Loucy (cell line): ENCODE results near the gene TMEM217.

ENCODE experiments used
- H2AFZ ChIP-seq: fragments of 200-600 bp; sonication (generic); 2 replicates; pipeline ENCODE4 v1.6.0; 2016; ENCODE audit warnings: antibody characterized with exemption, mild to moderate bottlenecking, low read length, moderate library complexity
- H3F3A ChIP-seq: fragments of 200-600 bp; 2 replicates; pipeline ENCODE4 v1.6.0; 2016; ENCODE audit warnings: antibody characterized with exemption, low read depth, mild to moderate bottlenecking
- H3K27me3 ChIP-seq: fragments of 200-600 bp; sonication (generic); 2 replicates; pipeline ENCODE4 v1.6.1; 2014; ENCODE audit warnings: low read length, mild to moderate bottlenecking; ENCODE audit not compliant: insufficient read depth, poor library complexity, severe bottlenecking
- H3K36me3 ChIP-seq: fragments of 200-600 bp; sonication (generic); 2 replicates; pipeline ENCODE4 v1.6.1; 2016; ENCODE audit warnings: low read length; ENCODE audit not compliant: insufficient read depth
- H3K4me1 ChIP-seq: fragments of 200-600 bp; sonication (generic); 2 replicates; pipeline ENCODE4 v1.5.1; 2014; ENCODE audit warnings: low read length, mild to moderate bottlenecking; ENCODE audit not compliant: insufficient read depth, poor library complexity, severe bottlenecking
- H3K4me2 ChIP-seq: fragments of 200-600 bp; sonication (generic); 2 replicates; pipeline ENCODE4 v1.6.0; 2014; ENCODE audit warnings: antibody characterized with exemption, low read length, low read depth, mild to moderate bottlenecking; ENCODE audit not compliant: poor library complexity, severe bottlenecking
- H3K4me3 ChIP-seq: fragments of 200-600 bp; sonication (generic); 2 replicates; pipeline ENCODE4 v1.5.1; 2014; ENCODE audit warnings: low read length, mild to moderate bottlenecking, mixed read lengths; ENCODE audit not compliant: poor library complexity, severe bottlenecking
- H3K79me2 ChIP-seq: fragments of 200-600 bp; sonication (generic); 2 replicates; pipeline ENCODE4 v1.6.1; 2014; ENCODE audit warnings: low read length; ENCODE audit not compliant: insufficient read depth
- H3K9ac ChIP-seq: fragments of 200-600 bp; sonication (generic); 2 replicates; pipeline ENCODE4 v1.6.0; 2014; ENCODE audit warnings: mild to moderate bottlenecking, low read depth, low read length, moderate library complexity; ENCODE audit not compliant: poor library complexity, severe bottlenecking
- H3K9me2 ChIP-seq: fragments of 200-600 bp; sonication (generic); replicated peaks from 2 replicates; pipeline ENCODE4 v1.6.1; 2016; ENCODE audit warnings: low read depth, low read length, mixed read lengths
- H3K9me3 ChIP-seq: fragments of 200-600 bp; sonication (generic); 2 replicates; pipeline ENCODE4 v1.6.1; 2014; ENCODE audit warnings: mild to moderate bottlenecking, antibody characterized with exemption, low read length, low read depth; ENCODE audit not compliant: insufficient read depth
- H4K20me1 ChIP-seq: fragments of 200-600 bp; sonication (generic); 2 replicates; pipeline ENCODE4 v1.6.0; 2014; ENCODE audit warnings: antibody characterized with exemption, low read length, mild to moderate bottlenecking; ENCODE audit not compliant: insufficient read depth, poor library complexity, severe bottlenecking
- CTCF ChIP-seq: fragments of 200-600 bp; sonication (generic); conservative IDR thresholded peaks from 2 replicates; pipeline ENCODE4 v1.5.1; 2014; ENCODE audit warnings: mild to moderate bottlenecking, antibody characterized with exemption, low read length
- EZH2phosphoT487 ChIP-seq: fragments of 200-600 bp; IDR thresholded peaks from 2 replicates; pipeline ENCODE4 v1.6.1; 2018; ENCODE audit warnings: antibody characterized with exemption, mild to moderate bottlenecking, moderate library complexity, borderline replicate concordance

TMEM217 gene

GRCh38 chr6:37174196-37174514 is 83.8 kb downstream of the TMEM217 start:
- Histone ChIP-seq H3K79me2 (peaks cover 46% of the 10 kb centered on the region), H3K36me3 (peaks cover 28% of the 10 kb centered on the region; the same call in 1 of the 2 replicates), H3K9me2 (no peaks in the 10 kb centered on the region), H3F3A (peaks cover 3% of the 10 kb centered on the region; the same call in 1 of the 2 replicates), H3K4me1 (peaks cover 19% of the 10 kb centered on the region), H3K9ac (no peak overlapping the region), H3K9me3 (no peaks in the 10 kb centered on the region), H3K27me3 (no peaks in the 10 kb centered on the region), H4K20me1 (peaks cover 27% of the 10 kb centered on the region), H3K4me2 (peak overlapping the region; percentile 36), H2AFZ (no peak overlapping the region), H3K4me3 (no peak overlapping the region)
- TF ChIP-seq CTCF (no peak), EZH2phosphoT487 (no peak)

- H4K20me1 ChIP-seq: peaks cover 27% of the 10 kb centered on the region
- no peaks in the 10 kb centered on the region for H3K9me2 ChIP-seq
- H3K4me2 ChIP-seq: peak overlapping the region; percentile 85
- H3K36me3 ChIP-seq: peaks cover 28% of the 10 kb centered on the region; the same call in 1 of the 2 replicates
- H3K4me1 ChIP-seq: peaks cover 23% of the 10 kb centered on the region
- H3K4me3 ChIP-seq: peak overlapping the region; percentile 82
- no peaks in the 10 kb centered on the region for H3K9me3 ChIP-seq
- H3F3A ChIP-seq: peaks cover 3% of the 10 kb centered on the region; the same call in 1 of the 2 replicates
- peaks cover 46% of the 10 kb centered on the region for H3K79me2 ChIP-seq
- TF ChIP-seq EZH2phosphoT487 (no peak), CTCF (no peak)
- H2AFZ ChIP-seq: no peak overlapping the region
- H3K27me3 ChIP-seq: no peaks in the 10 kb centered on the region
- no peak overlapping the region for H3K9ac ChIP-seq
Measured at GRCh38 chr6:37173493-37174195, 84.3 kb downstream of the TMEM217 start.

DNA sequence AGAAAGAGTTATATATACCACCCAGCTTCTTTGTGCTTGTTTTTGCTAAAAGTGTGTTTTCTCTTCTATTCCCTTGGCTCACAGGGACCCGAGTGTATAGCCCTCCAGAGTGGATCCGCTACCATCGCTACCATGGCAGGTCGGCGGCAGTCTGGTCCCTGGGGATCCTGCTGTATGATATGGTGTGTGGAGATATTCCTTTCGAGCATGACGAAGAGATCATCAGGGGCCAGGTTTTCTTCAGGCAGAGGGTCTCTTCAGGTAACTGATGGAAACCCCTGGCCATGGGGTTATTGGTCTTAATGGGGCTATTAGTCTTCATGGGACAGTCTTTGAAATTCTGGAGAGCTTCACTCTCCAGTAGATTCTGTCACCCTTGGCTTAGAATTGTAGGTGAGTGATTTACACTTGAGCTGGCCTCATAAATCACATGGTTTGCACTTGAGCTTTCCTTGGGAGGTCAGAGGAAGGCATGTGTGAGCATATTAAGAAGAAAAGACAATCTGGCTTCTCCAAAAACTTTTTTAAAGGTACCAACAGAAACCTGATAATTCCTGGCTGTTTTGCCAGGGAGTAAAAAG is 84.9 kb downstream of the TMEM217 start:
- peaks cover 28% of the 10 kb centered on the region; the same call in 1 of the 2 replicates for H3K36me3 ChIP-seq
- peak overlapping the region; percentile 82 for H3K4me3 ChIP-seq
- H3K9me2 ChIP-seq: no peaks in the 10 kb centered on the region
- H3K9ac ChIP-seq: peak overlapping the region; percentile 0
- H3K27me3 ChIP-seq: no peaks in the 10 kb centered on the region
- peaks cover 27% of the 10 kb centered on the region for H4K20me1 ChIP-seq
- H3F3A ChIP-seq: peaks cover 3% of the 10 kb centered on the region; the same call in 1 of the 2 replicates
- H3K4me1 ChIP-seq: peaks cover 26% of the 10 kb centered on the region
- peak overlapping the region; percentile 85 for H3K4me2 ChIP-seq
- H3K79me2 ChIP-seq: peaks cover 46% of the 10 kb centered on the region
- TF ChIP-seq CTCF: no peak
- TF ChIP-seq EZH2phosphoT487: no peak
- H3K9me3 ChIP-seq: no peaks in the 10 kb centered on the region
- H2AFZ ChIP-seq: no peak overlapping the region
